Natural killer cell treated with Interleukin-12 subunit alpha and Interleukin-12 subunit beta and Interleukin-15 and Interleukin-18, amount 100 ng/mL, for 72 hours (primary cell): Measurements from ENCODE around the gene PSD4. TPM values are rescaled to one million over a fixed set of nuclear protein-coding genes. Genes with fewer than 3 reads are reported as not detected.
A peak's percentile ranks its signal among the peaks of the same experiment; 100 is the strongest.

Experiments
- ATAC-seq, 2 donors: fragments of 150-1000 bp; cut with Tn5 transposase in 1 of 2; sonication (Bioruptor Pico), chemical (Tn5 transposase) in 1 of 2; 2 replicates each; pipeline ENCODE4 v1.10.0; 2021
- DNase-seq: peaks from one replicate; pipeline ENCODE4 v3.0.0; 2022; ENCODE audit warnings: low spot score
- H3K27ac Mint-ChIP-seq, 2 donors: 1 replicate in 1 of 2; 2 replicates in 1 of 2; pipeline ENCODE4 v1.8.0; 2022; ENCODE audit warnings: mixed read lengths in 2 of 2, mild to moderate bottlenecking in 1 of 2, moderate library complexity in 1 of 2
- H3K27me3 Mint-ChIP-seq, 2 donors: 1 replicate in 1 of 2; 2 replicates in 1 of 2; pipeline ENCODE4 v1.8.0; 2022; ENCODE audit warnings: mixed read lengths in 2 of 2
- H3K36me3 Mint-ChIP-seq: one replicate; pipeline ENCODE4 v1.8.0; 2022; ENCODE audit warnings: mixed read lengths
- H3K4me1 Mint-ChIP-seq, 2 donors: 1 replicate in 1 of 2; 2 replicates in 1 of 2; pipeline ENCODE4 v1.8.0; 2022; ENCODE audit warnings: low read depth in 2 of 2, mixed read lengths in 2 of 2, mild to moderate bottlenecking in 1 of 2
- H3K4me3 Mint-ChIP-seq: one replicate; pipeline ENCODE4 v1.8.0; 2022; ENCODE audit warnings: mixed read lengths
- H3K9me3 Mint-ChIP-seq: 2 replicates; pipeline ENCODE4 v1.8.0; 2022; ENCODE audit warnings: mixed read lengths
- total RNA-seq, 2 donors: library from RNA; stranded (reverse); gene quantifications; one replicate each; pipeline ENCODE4 v1.2.3, GENCODE V29; 2022

The PSD4 gene
- total RNA-seq, 2 donors from 2014 or later, result 299 to 305 TPM

GRCh38 chr2:113157118-113157896 lies 16.5 kb upstream of the PSD4 start:
- Mint-ChIP-seq H3K4me3 (peak overlapping the region; percentile 83), H3K27ac (peak overlapping the region; percentile 68 to 79), H3K9me3 (no peaks in the 10 kb centered on the region), H3K4me1 (peaks cover 11 to 12% of the 10 kb centered on the region in 2 donors), H3K36me3 (no peaks in the 10 kb centered on the region), H3K27me3 (no peaks in the 10 kb centered on the region)
- peak; percentile 73 for DNase-seq
- peak; percentile 87 to 93 for ATAC-seq

GRCh38 chr2:113157897-113158753 lies 15.6 kb upstream of the PSD4 start:
- Mint-ChIP-seq H3K36me3 (no peaks in the 10 kb centered on the region), H3K4me1 (peaks cover 11 to 12% of the 10 kb centered on the region in 2 donors), H3K9me3 (no peaks in the 10 kb centered on the region), H3K27ac (peak overlapping the region; percentile 68 to 79), H3K4me3 (peak overlapping the region; percentile 83), H3K27me3 (no peaks in the 10 kb centered on the region)
- ATAC-seq (peak in 1 of 2 donors; percentile 76), DNase-seq (no peak)

- no peaks in the 10 kb centered on the region for H3K27me3 Mint-ChIP-seq
- ATAC-seq (no peak), DNase-seq (no peak)
- H3K36me3 Mint-ChIP-seq, result no peaks in the 10 kb centered on the region
- peak overlapping the region; percentile 68 to 79 for H3K27ac Mint-ChIP-seq
- peaks cover 11 to 12% of the 10 kb centered on the region in 2 donors for H3K4me1 Mint-ChIP-seq
- H3K9me3 Mint-ChIP-seq, result no peaks in the 10 kb centered on the region
- H3K4me3 Mint-ChIP-seq, result no peak overlapping the region
Measured at GRCh38 chr2:113158884-113159553, 14.8 kb upstream of the PSD4 start.

- no peak for DNase-seq
- H3K27me3 Mint-ChIP-seq, result no peaks in the 10 kb centered on the region
- no peaks in the 10 kb centered on the region for H3K9me3 Mint-ChIP-seq
- H3K4me3 Mint-ChIP-seq, result no peak overlapping the region
- peaks cover 11 to 15% of the 10 kb centered on the region in 2 donors for H3K4me1 Mint-ChIP-seq
- no peak for ATAC-seq
- no peak overlapping the region for H3K27ac Mint-ChIP-seq
- H3K36me3 Mint-ChIP-seq, result no peaks in the 10 kb centered on the region
Measured at GRCh38 chr2:113160248-113160647, 13.5 kb upstream of the PSD4 start.

- no peak overlapping the region for H3K4me3 Mint-ChIP-seq
- DNase-seq, result no peak
- H3K27ac Mint-ChIP-seq, result no peak overlapping the region
- no peaks in the 10 kb centered on the region for H3K9me3 Mint-ChIP-seq
- H3K36me3 Mint-ChIP-seq, result no peaks in the 10 kb centered on the region
- ATAC-seq, result no peak
- H3K4me1 Mint-ChIP-seq, result peaks cover 11 to 15% of the 10 kb centered on the region in 2 donors
- no peaks in the 10 kb centered on the region for H3K27me3 Mint-ChIP-seq
Measured at GRCh38 chr2:113160962-113161361, 12.8 kb upstream of the PSD4 start.

- no peak overlapping the region for H3K27ac Mint-ChIP-seq
- H3K4me1 Mint-ChIP-seq, result peaks cover 11 to 15% of the 10 kb centered on the region in 2 donors
- peaks cover 0 to 3% of the 10 kb centered on the region in 2 donors for H3K27me3 Mint-ChIP-seq
Measured at GRCh38 chr2:113162173-113162572, 11.6 kb upstream of the PSD4 start.

GRCh38 chr2:113162869-113163268 lies 10.9 kb upstream of the PSD4 start:
- no peak for ATAC-seq
- no peak for DNase-seq
- no peak overlapping the region for H3K27ac Mint-ChIP-seq
- H3K36me3 Mint-ChIP-seq, result no peaks in the 10 kb centered on the region
- H3K4me3 Mint-ChIP-seq, result no peak overlapping the region
- H3K27me3 Mint-ChIP-seq, result peaks cover 0 to 3% of the 10 kb centered on the region in 2 donors
- H3K4me1 Mint-ChIP-seq, result peaks cover 9 to 14% of the 10 kb centered on the region in 2 donors
- no peaks in the 10 kb centered on the region for H3K9me3 Mint-ChIP-seq

More at GRCh38 chr2:113162173-113162572, 11.6 kb upstream of the PSD4 start:
- DNase-seq, result no peak
- Mint-ChIP-seq H3K4me3 (no peak overlapping the region), H3K9me3 (no peaks in the 10 kb centered on the region), H3K36me3 (no peaks in the 10 kb centered on the region)
- no peak for ATAC-seq

- DNase-seq (no peak), ATAC-seq (no peak)
- Mint-ChIP-seq H3K4me1 (peaks cover 13 to 19% of the 10 kb centered on the region in 2 donors), H3K9me3 (peaks cover 4% of the 10 kb centered on the region), H3K36me3 (no peaks in the 10 kb centered on the region), H3K4me3 (no peak overlapping the region), H3K27ac (no peak overlapping the region), H3K27me3 (peaks cover 0 to 3% of the 10 kb centered on the region in 2 donors)
Measured at GRCh38 chr2:113164215-113164929, 9.4 kb upstream of the PSD4 start.

- H3K36me3 Mint-ChIP-seq, result no peaks in the 10 kb centered on the region
- H3K27me3 Mint-ChIP-seq, result peaks cover 0 to 3% of the 10 kb centered on the region in 2 donors
- H3K4me1 Mint-ChIP-seq, result peaks cover 20 to 25% of the 10 kb centered on the region in 2 donors
- H3K4me3 Mint-ChIP-seq, result no peak overlapping the region
- no peak for ATAC-seq
- peaks cover 7% of the 10 kb centered on the region for H3K9me3 Mint-ChIP-seq
- no peak for DNase-seq
- no peak overlapping the region for H3K27ac Mint-ChIP-seq
Measured at GRCh38 chr2:113164930-113165585, 8.7 kb upstream of the PSD4 start.

- Mint-ChIP-seq H3K9me3 (peaks cover 10% of the 10 kb centered on the region), H3K4me1 (peaks cover 25 to 28% of the 10 kb centered on the region in 2 donors), H3K36me3 (peaks cover 3% of the 10 kb centered on the region), H3K27me3 (peaks cover 0 to 3% of the 10 kb centered on the region in 2 donors), H3K4me3 (no peak overlapping the region), H3K27ac (no peak overlapping the region)
- ATAC-seq (no peak), DNase-seq (no peak)
Measured at GRCh38 chr2:113166187-113166645, 7.6 kb upstream of the PSD4 start.

GRCh38 chr2:113167115-113167932 lies 6.4 kb upstream of the PSD4 start:
- ATAC-seq, result no peak
- Mint-ChIP-seq H3K4me1 (peaks cover 35 to 37% of the 10 kb centered on the region in 2 donors), H3K9me3 (peaks cover 11% of the 10 kb centered on the region)

GRCh38 chr2:113167962-113168340 lies 5.8 kb upstream of the PSD4 start:
- H3K9me3 Mint-ChIP-seq, result peaks cover 11% of the 10 kb centered on the region
- peaks cover 0 to 3% of the 10 kb centered on the region in 2 donors for H3K27me3 Mint-ChIP-seq
- H3K4me3 Mint-ChIP-seq, result no peak overlapping the region
- peaks cover 6% of the 10 kb centered on the region for H3K36me3 Mint-ChIP-seq
- H3K4me1 Mint-ChIP-seq, result peaks cover 41 to 43% of the 10 kb centered on the region in 2 donors
- ATAC-seq (no peak), DNase-seq (no peak)
- H3K27ac Mint-ChIP-seq, result no peak overlapping the region

More at GRCh38 chr2:113167115-113167932, 6.4 kb upstream of the PSD4 start:
- H3K36me3 Mint-ChIP-seq, result peaks cover 6% of the 10 kb centered on the region
- H3K27ac Mint-ChIP-seq, result peak overlapping the region; percentile 6 to 86
- DNase-seq, result no peak
- H3K4me3 Mint-ChIP-seq, result no peak overlapping the region
- peaks cover 0 to 3% of the 10 kb centered on the region in 2 donors for H3K27me3 Mint-ChIP-seq
